SU-DHL-6 (cell line): ENCODE data around the gene FBXO15.

Experiments
- H2AFZ ChIP-seq: fragments of 200-600 bp; sonication (generic); 2 replicates; pipeline ENCODE4 v1.6.1; 2014; ENCODE audit warnings: low read depth, mild to moderate bottlenecking, moderate library complexity, mixed read lengths, antibody characterized with exemption, low read length; ENCODE audit not compliant: severe bottlenecking
- H3F3A ChIP-seq: fragments of 200-600 bp; shearing (Covaris generic); 2 replicates; pipeline ENCODE4 v1.6.0; 2016; ENCODE audit warnings: antibody characterized with exemption, mild to moderate bottlenecking; ENCODE audit not compliant: insufficient read depth
- H3K27ac ChIP-seq: fragments of 200-600 bp; sonication (generic); 2 replicates; pipeline ENCODE4 v1.5.1; 2016; ENCODE audit warnings: low read depth, mild to moderate bottlenecking, low read length, moderate library complexity, mixed read lengths
- H3K27me3 ChIP-seq: fragments of 200-600 bp; sonication (generic), shearing (Covaris generic); 2 replicates; pipeline ENCODE4 v1.6.0; 2014; ENCODE audit warnings: mild to moderate bottlenecking, low read length
- H3K36me3 ChIP-seq: fragments of 200-600 bp; sonication (generic); 2 replicates; pipeline ENCODE4 v1.6.1; 2014; ENCODE audit warnings: mild to moderate bottlenecking, low read length, mixed read lengths
- H3K4me2 ChIP-seq: fragments of 300-600, 200-600 bp; shearing (Covaris generic), sonication (generic); 2 replicates; pipeline ENCODE4 v1.6.0; 2014; ENCODE audit warnings: low read length, low read depth, mild to moderate bottlenecking; ENCODE audit not compliant: poor library complexity, severe bottlenecking
- H3K4me3 ChIP-seq: fragments of 200-600 bp; sonication (generic); 2 replicates; pipeline ENCODE4 v1.5.1; 2014; ENCODE audit warnings: antibody characterized with exemption, low read length, mild to moderate bottlenecking, mixed read lengths; ENCODE audit not compliant: insufficient read depth, poor library complexity, severe bottlenecking
- H3K79me2 ChIP-seq: fragments of 200-600 bp; sonication (generic); 2 replicates; pipeline ENCODE4 v1.6.1; 2014; ENCODE audit warnings: mild to moderate bottlenecking, low read length, moderate library complexity; ENCODE audit not compliant: insufficient read depth
- H3K9ac ChIP-seq: fragments of 200-600 bp; sonication (generic); 2 replicates; pipeline ENCODE4 v1.7.0; 2014; ENCODE audit warnings: mild to moderate bottlenecking, low read length
- H3K9me2 ChIP-seq: fragments of 200-600 bp; sonication (generic); replicated peaks from 2 replicates; pipeline ENCODE4 v1.6.1; 2014; ENCODE audit warnings: low read length; ENCODE audit not compliant: insufficient read depth
- H3K9me3 ChIP-seq: fragments of 200-600 bp; sonication (generic); 2 replicates; pipeline ENCODE4 v1.6.1; 2014; ENCODE audit warnings: low read length, mixed read lengths; ENCODE audit not compliant: insufficient read depth
- H4K20me1 ChIP-seq: fragments of 200-600 bp; sonication (generic); 2 replicates; pipeline ENCODE4 v1.6.1; 2014; ENCODE audit warnings: low read depth, mild to moderate bottlenecking, antibody characterized with exemption, low read length, moderate library complexity, mixed read lengths
- EZH2phosphoT487 ChIP-seq: fragments of 200-600 bp; sonication (generic), shearing (Covaris generic); conservative IDR thresholded peaks from 2 replicates; pipeline ENCODE4 v1.6.1; 2018; ENCODE audit warnings: mild to moderate bottlenecking, antibody characterized with exemption, low read length, moderate library complexity, mixed read lengths
- TF ChIP-seq, protein P1 (sequence below): fragments of 200-600 bp; sonication (generic); IDR thresholded peaks from one replicate; pipeline ENCODE4 v1.5.1; 2017; ENCODE audit warnings: antibody characterized with exemption, mild to moderate bottlenecking, low read length, moderate library complexity; ENCODE audit not compliant: insufficient read depth, poor library complexity, severe bottlenecking

Gene FBXO15

GRCh38 chr18:74128159-74128558 lies 19.5 kb downstream of the FBXO15 start:
- H3K9me2 ChIP-seq: no peaks in the 10 kb centered on the region
- H3K79me2 ChIP-seq: no peaks in the 10 kb centered on the region
- H3K9ac ChIP-seq: no peak overlapping the region
- H3F3A ChIP-seq: no peaks in the 10 kb centered on the region
- no peak overlapping the region for H3K27ac ChIP-seq
- no peak overlapping the region for H3K4me3 ChIP-seq
- TF ChIP-seq, protein P1, sequence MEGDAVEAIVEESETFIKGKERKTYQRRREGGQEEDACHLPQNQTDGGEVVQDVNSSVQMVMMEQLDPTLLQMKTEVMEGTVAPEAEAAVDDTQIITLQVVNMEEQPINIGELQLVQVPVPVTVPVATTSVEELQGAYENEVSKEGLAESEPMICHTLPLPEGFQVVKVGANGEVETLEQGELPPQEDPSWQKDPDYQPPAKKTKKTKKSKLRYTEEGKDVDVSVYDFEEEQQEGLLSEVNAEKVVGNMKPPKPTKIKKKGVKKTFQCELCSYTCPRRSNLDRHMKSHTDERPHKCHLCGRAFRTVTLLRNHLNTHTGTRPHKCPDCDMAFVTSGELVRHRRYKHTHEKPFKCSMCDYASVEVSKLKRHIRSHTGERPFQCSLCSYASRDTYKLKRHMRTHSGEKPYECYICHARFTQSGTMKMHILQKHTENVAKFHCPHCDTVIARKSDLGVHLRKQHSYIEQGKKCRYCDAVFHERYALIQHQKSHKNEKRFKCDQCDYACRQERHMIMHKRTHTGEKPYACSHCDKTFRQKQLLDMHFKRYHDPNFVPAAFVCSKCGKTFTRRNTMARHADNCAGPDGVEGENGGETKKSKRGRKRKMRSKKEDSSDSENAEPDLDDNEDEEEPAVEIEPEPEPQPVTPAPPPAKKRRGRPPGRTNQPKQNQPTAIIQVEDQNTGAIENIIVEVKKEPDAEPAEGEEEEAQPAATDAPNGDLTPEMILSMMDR: no peak
- TF ChIP-seq EZH2phosphoT487: no peak
- H3K4me2 ChIP-seq: no peak overlapping the region
- no peak overlapping the region for H2AFZ ChIP-seq
- no peaks in the 10 kb centered on the region for H3K36me3 ChIP-seq
- H3K27me3 ChIP-seq: no peaks in the 10 kb centered on the region
- H3K9me3 ChIP-seq: no peaks in the 10 kb centered on the region
- no peaks in the 10 kb centered on the region for H4K20me1 ChIP-seq

DNA sequence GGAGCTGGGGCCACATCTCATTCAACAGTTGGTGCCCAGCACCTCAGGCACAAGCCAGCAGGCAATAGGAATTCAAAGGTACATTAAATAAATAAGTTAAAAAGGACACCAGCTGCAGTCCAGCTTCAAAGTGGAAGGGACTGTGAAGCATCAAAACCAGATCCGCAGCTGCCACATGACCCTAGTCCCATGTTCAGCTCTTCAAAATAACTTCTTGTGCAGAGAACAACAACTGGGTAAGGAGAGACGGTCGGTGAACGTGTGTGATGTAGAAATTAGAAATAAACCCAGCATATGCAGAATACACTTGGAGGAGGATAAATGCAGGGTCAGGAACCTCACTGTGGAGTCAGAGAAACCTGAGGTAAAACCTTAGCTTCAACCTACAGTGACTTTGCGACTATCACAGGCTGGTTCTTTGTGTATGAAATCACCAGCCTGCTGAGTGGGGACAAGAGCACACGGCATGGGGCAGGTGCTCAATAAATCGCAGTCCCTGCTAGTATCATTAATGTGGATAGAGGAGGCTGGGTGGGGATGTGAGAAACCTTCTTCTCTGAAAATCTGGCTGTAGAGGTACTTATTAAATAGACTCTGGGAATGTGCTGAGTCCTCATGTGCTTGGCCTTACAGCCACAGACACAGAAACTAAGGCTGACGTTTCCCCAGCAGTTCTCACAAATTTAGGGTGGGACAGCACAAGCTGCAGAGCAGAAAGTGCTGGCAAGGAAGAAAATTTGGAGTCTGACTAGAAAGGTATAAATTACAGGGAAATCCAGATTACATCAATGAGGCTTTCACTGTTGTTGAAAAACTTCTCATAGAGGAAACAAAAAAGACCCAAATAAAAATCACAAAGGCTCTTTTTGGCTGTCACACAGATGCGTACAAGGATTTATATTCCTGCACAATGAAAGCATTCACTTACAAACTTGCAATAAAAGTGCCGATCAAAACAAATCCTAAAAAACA lies 20.7 kb downstream of the FBXO15 start:
- Histone ChIP-seq H3K4me3 (no peak overlapping the region), H4K20me1 (no peaks in the 10 kb centered on the region), H3K9me3 (no peaks in the 10 kb centered on the region), H3K79me2 (no peaks in the 10 kb centered on the region), H3K9me2 (no peaks in the 10 kb centered on the region), H2AFZ (no peak overlapping the region), H3K4me2 (no peak overlapping the region), H3F3A (no peaks in the 10 kb centered on the region), H3K9ac (no peak overlapping the region), H3K27ac (no peak overlapping the region), H3K36me3 (no peaks in the 10 kb centered on the region), H3K27me3 (no peaks in the 10 kb centered on the region)
- TF ChIP-seq, protein P1: no peak
- TF ChIP-seq EZH2phosphoT487: no peak

DNA sequence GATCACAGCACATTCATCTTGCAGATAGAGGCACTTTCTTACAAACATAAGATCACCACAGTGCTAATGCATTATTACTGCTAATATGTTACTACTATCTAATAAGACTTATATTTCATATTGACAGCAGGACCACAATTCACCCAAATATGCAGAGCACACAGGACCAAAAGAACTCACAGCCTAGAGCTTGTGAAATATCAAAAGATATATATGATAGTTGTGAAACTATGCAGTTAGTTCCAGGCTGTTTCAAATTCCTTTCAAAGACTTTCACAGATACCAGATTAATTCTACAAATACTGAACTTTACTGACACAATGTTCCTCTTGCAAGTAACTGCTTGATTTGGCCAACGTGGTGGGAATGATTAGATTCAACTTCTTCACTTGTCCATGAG lies 23.0 kb downstream of the FBXO15 start:
- no peak for TF ChIP-seq EZH2phosphoT487
- TF ChIP-seq, protein P1: no peak

More for the DNA sequence above, 23.0 kb downstream of the FBXO15 start:
- H3K27me3 ChIP-seq: no peaks in the 10 kb centered on the region
- H3K36me3 ChIP-seq: no peaks in the 10 kb centered on the region
- no peaks in the 10 kb centered on the region for H3F3A ChIP-seq
- H3K9ac ChIP-seq: no peak overlapping the region
- no peak overlapping the region for H2AFZ ChIP-seq
- H3K4me2 ChIP-seq: no peak overlapping the region
- H3K9me3 ChIP-seq: no peaks in the 10 kb centered on the region
- no peaks in the 10 kb centered on the region for H3K79me2 ChIP-seq
- H3K9me2 ChIP-seq: no peaks in the 10 kb centered on the region
- H4K20me1 ChIP-seq: no peaks in the 10 kb centered on the region
- no peak overlapping the region for H3K27ac ChIP-seq
- H3K4me3 ChIP-seq: no peak overlapping the region
